Liver (tissue), 9 donors: ENCODE results near the gene BCKDHB. TPM values are rescaled to one million over a fixed set of nuclear protein-coding genes. Genes with fewer than 3 reads are reported as not detected.

Source experiments
- DNase-seq: peaks from one replicate; pipeline ENCODE4 v3.0.0-alpha.2; 2017; ENCODE audit warnings: low spot score
- H3K27ac ChIP-seq, 2 donors: one replicate each; pipeline ENCODE4 v1.7.0; 2013; ENCODE audit warnings: inconsistent platforms in 2 of 2, low read length in 2 of 2, control low read depth in 1 of 2, low read depth in 1 of 2, mild to moderate bottlenecking in 1 of 2
- H3K27me3 ChIP-seq, 4 donors: one replicate each; pipeline versions ENCODE4 v1.6.1 to v1.7.0; 2013; ENCODE audit warnings: low read length in 3 of 4, inconsistent platforms in 1 of 4, mild to moderate bottlenecking in 1 of 4, moderate library complexity in 1 of 4; ENCODE audit not compliant: control insufficient read depth in 4 of 4, insufficient read depth in 4 of 4
- H3K36me3 ChIP-seq, 4 donors: one replicate each; pipeline versions ENCODE4 v1.6.1 to v1.7.0; 2013; ENCODE audit warnings: low read length in 3 of 4, mild to moderate bottlenecking in 3 of 4, low read depth in 1 of 4, moderate library complexity in 1 of 4; ENCODE audit not compliant: control insufficient read depth in 4 of 4, insufficient read depth in 3 of 4
- H3K4me1 ChIP-seq, 4 donors: one replicate each; pipeline versions ENCODE4 v1.6.1 to v1.7.0; 2013; ENCODE audit warnings: low read length in 3 of 4, mild to moderate bottlenecking in 3 of 4, moderate library complexity in 1 of 4; ENCODE audit not compliant: control insufficient read depth in 4 of 4, insufficient read depth in 4 of 4
- H3K4me3 ChIP-seq, 3 donors: one replicate each; pipeline versions ENCODE4 v1.6.1 to v1.7.0; 2013; ENCODE audit warnings: low read length in 3 of 3, control low read depth in 1 of 3, low read depth in 1 of 3, mild to moderate bottlenecking in 1 of 3
- H3K9ac ChIP-seq, 2 donors: one replicate each; pipeline ENCODE4 v1.7.0; 2013; ENCODE audit warnings: low read length in 2 of 2, mild to moderate bottlenecking in 2 of 2, moderate library complexity in 2 of 2, control low read depth in 1 of 2, low read depth in 1 of 2
- H3K9me3 ChIP-seq, 4 donors: one replicate each; pipeline versions ENCODE4 v1.6.1 to v1.7.0; 2013; ENCODE audit warnings: low read length in 3 of 4; ENCODE audit not compliant: control insufficient read depth in 4 of 4
- EGR1 ChIP-seq, 2 donors: IDR thresholded peaks; 2 replicates each; pipeline ENCODE4 v1.6.1; 2016 to 2018; ENCODE audit warnings: antibody characterized with exemption in 2 of 2, low read depth in 2 of 2
- FOXA1 ChIP-seq: IDR thresholded peaks from 2 replicates; pipeline ENCODE4 v1.6.1; 2016; ENCODE audit warnings: antibody characterized with exemption
- FOXA2 ChIP-seq: IDR thresholded peaks from 2 replicates; pipeline ENCODE4 v1.6.1; 2016; ENCODE audit warnings: antibody characterized with exemption
- GABPA ChIP-seq, 2 donors: IDR thresholded peaks in 1 of 2; conservative IDR thresholded peaks in 1 of 2; 2 replicates each; pipeline ENCODE4 v1.6.1; 2016; ENCODE audit warnings: antibody characterized with exemption in 2 of 2, mild to moderate bottlenecking in 1 of 2, moderate library complexity in 1 of 2
- HNF4A ChIP-seq, 2 donors: conservative IDR thresholded peaks; 2 replicates each; pipeline ENCODE4 v1.6.1; 2016; ENCODE audit warnings: antibody characterized with exemption in 2 of 2, mild to moderate bottlenecking in 2 of 2
- HNF4G ChIP-seq: IDR thresholded peaks from 2 replicates; pipeline ENCODE4 v1.6.1; 2016; ENCODE audit warnings: antibody characterized with exemption
- JUND ChIP-seq, 2 donors: IDR thresholded peaks; 2 replicates each; pipeline ENCODE4 v1.6.1; 2016; ENCODE audit warnings: antibody characterized with exemption in 2 of 2
- NR2F2 ChIP-seq: IDR thresholded peaks from 2 replicates; pipeline ENCODE4 v1.6.1; 2016; ENCODE audit warnings: antibody characterized with exemption
- RAD21 ChIP-seq, 2 donors: IDR thresholded peaks; 2 replicates each; pipeline ENCODE4 v1.6.1; 2016; ENCODE audit warnings: antibody characterized with exemption in 2 of 2, mild to moderate bottlenecking in 2 of 2
- RXRA ChIP-seq, 2 donors: IDR thresholded peaks; 2 replicates each; pipeline ENCODE4 v1.6.1; 2017 to 2018; ENCODE audit warnings: antibody characterized with exemption in 2 of 2, mild to moderate bottlenecking in 1 of 2
- SP1 ChIP-seq: IDR thresholded peaks from 2 replicates; pipeline ENCODE4 v1.6.1; 2018; ENCODE audit warnings: antibody characterized with exemption, mild to moderate bottlenecking
- TAF1 ChIP-seq: conservative IDR thresholded peaks from 2 replicates; pipeline ENCODE4 v1.6.1; 2016; ENCODE audit warnings: antibody characterized with exemption, mild to moderate bottlenecking
- YY1 ChIP-seq: IDR thresholded peaks from 2 replicates; pipeline ENCODE4 v1.6.1; 2016; ENCODE audit warnings: antibody characterized with exemption, mild to moderate bottlenecking
- polyA plus RNA-seq, 2 donors: library from polyadenylated mRNA; stranded (reverse) in 1 of 2; unstranded in 1 of 2; fragments of 200-250 nt in 1 of 2; fragments of >200 nt in 1 of 2; fragmentation: Nextera tagmentation in 1 of 2; extraction: Ambion mirVana in 1 of 2; gene quantifications; one replicate each; pipeline versions ENCODE4 v1.2.1 to v1.2.3, GENCODE V29; 2013 to 2015
- total RNA-seq, 2 donors: library from RNA; depleted of rRNA; stranded (reverse); fragments of >200 nt; gene quantifications; one replicate each; pipeline ENCODE4 v1.2.3, GENCODE V29; 2014
- TF ChIP-seq, protein P1 (sequence below): fragments of 150-350 bp; IDR thresholded peaks from 2 replicates; pipeline ENCODE4 v1.5.1; 2017; ENCODE audit warnings: improper control_type of control experiment, low read depth, low read length; ENCODE audit not compliant: missing input control
- TF ChIP-seq, protein P2 (sequence below): IDR thresholded peaks from 2 replicates; pipeline ENCODE4 v1.6.1; 2016; ENCODE audit warnings: antibody characterized with exemption
- TF ChIP-seq, protein P3 (sequence below): IDR thresholded peaks from 2 replicates; pipeline ENCODE4 v1.6.1; 2016; ENCODE audit warnings: antibody characterized with exemption
- TF ChIP-seq, protein P4 (sequence below): IDR thresholded peaks from 2 replicates; pipeline ENCODE4 v1.6.1; 2016; ENCODE audit warnings: antibody characterized with exemption
- TF ChIP-seq, protein P5 (sequence below): IDR thresholded peaks from 2 replicates; pipeline ENCODE4 v1.6.1; 2016; ENCODE audit warnings: antibody characterized with exemption, mild to moderate bottlenecking
- donor health status: healthy.
- donor health status: healthy.
- donor health status: healthy.
- donor health status: healthy.
- donor health status: healthy.

BCKDHB gene
- total and polyA plus RNA-seq, 4 donors = 13.0 to 74.8 (median 31.6) TPM

- TF ChIP-seq, protein P1, sequence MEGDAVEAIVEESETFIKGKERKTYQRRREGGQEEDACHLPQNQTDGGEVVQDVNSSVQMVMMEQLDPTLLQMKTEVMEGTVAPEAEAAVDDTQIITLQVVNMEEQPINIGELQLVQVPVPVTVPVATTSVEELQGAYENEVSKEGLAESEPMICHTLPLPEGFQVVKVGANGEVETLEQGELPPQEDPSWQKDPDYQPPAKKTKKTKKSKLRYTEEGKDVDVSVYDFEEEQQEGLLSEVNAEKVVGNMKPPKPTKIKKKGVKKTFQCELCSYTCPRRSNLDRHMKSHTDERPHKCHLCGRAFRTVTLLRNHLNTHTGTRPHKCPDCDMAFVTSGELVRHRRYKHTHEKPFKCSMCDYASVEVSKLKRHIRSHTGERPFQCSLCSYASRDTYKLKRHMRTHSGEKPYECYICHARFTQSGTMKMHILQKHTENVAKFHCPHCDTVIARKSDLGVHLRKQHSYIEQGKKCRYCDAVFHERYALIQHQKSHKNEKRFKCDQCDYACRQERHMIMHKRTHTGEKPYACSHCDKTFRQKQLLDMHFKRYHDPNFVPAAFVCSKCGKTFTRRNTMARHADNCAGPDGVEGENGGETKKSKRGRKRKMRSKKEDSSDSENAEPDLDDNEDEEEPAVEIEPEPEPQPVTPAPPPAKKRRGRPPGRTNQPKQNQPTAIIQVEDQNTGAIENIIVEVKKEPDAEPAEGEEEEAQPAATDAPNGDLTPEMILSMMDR = no peak
- TF ChIP-seq RAD21 (IDR thresholded peaks at IDR 0.05) (no peak), GABPA (IDR thresholded peaks at IDR 0.05 in 1 of 2, conservative IDR thresholded peaks at IDR 0.05 in 1 of 2) (no peak), JUND (IDR thresholded peaks at IDR 0.05) (no peak), HNF4G (no peak), SP1 (no peak), FOXA2 (no peak), YY1 (no peak), NR2F2 (no peak), TAF1 (no peak), RXRA (IDR thresholded peaks at IDR 0.05) (no peak), EGR1 (IDR thresholded peaks at IDR 0.05; ENCODE audit: low read depth in 2 of 2) (no peak), FOXA1 (no peak), HNF4A (conservative IDR thresholded peaks at IDR 0.05) (no peak)
- TF ChIP-seq, protein P2, sequence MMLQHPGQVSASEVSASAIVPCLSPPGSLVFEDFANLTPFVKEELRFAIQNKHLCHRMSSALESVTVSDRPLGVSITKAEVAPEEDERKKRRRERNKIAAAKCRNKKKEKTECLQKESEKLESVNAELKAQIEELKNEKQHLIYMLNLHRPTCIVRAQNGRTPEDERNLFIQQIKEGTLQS = no peak
- TF ChIP-seq, protein P3, sequence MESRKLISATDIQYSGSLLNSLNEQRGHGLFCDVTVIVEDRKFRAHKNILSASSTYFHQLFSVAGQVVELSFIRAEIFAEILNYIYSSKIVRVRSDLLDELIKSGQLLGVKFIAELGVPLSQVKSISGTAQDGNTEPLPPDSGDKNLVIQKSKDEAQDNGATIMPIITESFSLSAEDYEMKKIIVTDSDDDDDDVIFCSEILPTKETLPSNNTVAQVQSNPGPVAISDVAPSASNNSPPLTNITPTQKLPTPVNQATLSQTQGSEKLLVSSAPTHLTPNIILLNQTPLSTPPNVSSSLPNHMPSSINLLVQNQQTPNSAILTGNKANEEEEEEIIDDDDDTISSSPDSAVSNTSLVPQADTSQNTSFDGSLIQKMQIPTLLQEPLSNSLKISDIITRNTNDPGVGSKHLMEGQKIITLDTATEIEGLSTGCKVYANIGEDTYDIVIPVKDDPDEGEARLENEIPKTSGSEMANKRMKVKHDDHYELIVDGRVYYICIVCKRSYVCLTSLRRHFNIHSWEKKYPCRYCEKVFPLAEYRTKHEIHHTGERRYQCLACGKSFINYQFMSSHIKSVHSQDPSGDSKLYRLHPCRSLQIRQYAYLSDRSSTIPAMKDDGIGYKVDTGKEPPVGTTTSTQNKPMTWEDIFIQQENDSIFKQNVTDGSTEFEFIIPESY = no peak
- TF ChIP-seq, protein P4, sequence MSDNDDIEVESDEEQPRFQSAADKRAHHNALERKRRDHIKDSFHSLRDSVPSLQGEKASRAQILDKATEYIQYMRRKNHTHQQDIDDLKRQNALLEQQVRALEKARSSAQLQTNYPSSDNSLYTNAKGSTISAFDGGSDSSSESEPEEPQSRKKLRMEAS = no peak
- TF ChIP-seq, protein P5, sequence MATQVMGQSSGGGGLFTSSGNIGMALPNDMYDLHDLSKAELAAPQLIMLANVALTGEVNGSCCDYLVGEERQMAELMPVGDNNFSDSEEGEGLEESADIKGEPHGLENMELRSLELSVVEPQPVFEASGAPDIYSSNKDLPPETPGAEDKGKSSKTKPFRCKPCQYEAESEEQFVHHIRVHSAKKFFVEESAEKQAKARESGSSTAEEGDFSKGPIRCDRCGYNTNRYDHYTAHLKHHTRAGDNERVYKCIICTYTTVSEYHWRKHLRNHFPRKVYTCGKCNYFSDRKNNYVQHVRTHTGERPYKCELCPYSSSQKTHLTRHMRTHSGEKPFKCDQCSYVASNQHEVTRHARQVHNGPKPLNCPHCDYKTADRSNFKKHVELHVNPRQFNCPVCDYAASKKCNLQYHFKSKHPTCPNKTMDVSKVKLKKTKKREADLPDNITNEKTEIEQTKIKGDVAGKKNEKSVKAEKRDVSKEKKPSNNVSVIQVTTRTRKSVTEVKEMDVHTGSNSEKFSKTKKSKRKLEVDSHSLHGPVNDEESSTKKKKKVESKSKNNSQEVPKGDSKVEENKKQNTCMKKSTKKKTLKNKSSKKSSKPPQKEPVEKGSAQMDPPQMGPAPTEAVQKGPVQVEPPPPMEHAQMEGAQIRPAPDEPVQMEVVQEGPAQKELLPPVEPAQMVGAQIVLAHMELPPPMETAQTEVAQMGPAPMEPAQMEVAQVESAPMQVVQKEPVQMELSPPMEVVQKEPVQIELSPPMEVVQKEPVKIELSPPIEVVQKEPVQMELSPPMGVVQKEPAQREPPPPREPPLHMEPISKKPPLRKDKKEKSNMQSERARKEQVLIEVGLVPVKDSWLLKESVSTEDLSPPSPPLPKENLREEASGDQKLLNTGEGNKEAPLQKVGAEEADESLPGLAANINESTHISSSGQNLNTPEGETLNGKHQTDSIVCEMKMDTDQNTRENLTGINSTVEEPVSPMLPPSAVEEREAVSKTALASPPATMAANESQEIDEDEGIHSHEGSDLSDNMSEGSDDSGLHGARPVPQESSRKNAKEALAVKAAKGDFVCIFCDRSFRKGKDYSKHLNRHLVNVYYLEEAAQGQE = no peak
- DNase-seq = no peak
- no peak overlapping the region for H3K9ac ChIP-seq
- H3K27ac ChIP-seq = no peak overlapping the region
- peaks cover 0 to 6% (median 4%) of the 10 kb centered on the region in 4 donors for H3K4me1 ChIP-seq
- no peak overlapping the region for H3K4me3 ChIP-seq
- no peaks in the 10 kb centered on the region for H3K9me3 ChIP-seq
- H3K36me3 ChIP-seq = peaks cover 0 to 7% (median 1%) of the 10 kb centered on the region in 4 donors
- H3K27me3 ChIP-seq = no peaks in the 10 kb centered on the region
Observed at GRCh38 chr6:80256691-80257090, 150.2 kb downstream of the BCKDHB start.
